Endodermal cell (in vitro differentiated cells): Measurements from ENCODE around the gene GHRL. TPM values are rescaled to one million over a fixed set of nuclear protein-coding genes. Genes with fewer than 3 reads are reported as not detected.

ENCODE experiments used
- DNase-seq: peaks from one replicate; pipeline ENCODE4 v3.0.0-alpha.2; 2017
- H3K27ac ChIP-seq: 2 replicates; pipeline ENCODE4 v1.5.1; 2013; ENCODE audit warnings: mild to moderate bottlenecking, low read depth, low read length, moderate library complexity
- H3K27me3 ChIP-seq: 2 replicates; pipeline ENCODE4 v1.6.1; 2013; ENCODE audit warnings: mild to moderate bottlenecking, low read length, moderate library complexity; ENCODE audit not compliant: insufficient read depth, control insufficient read depth, poor library complexity, severe bottlenecking
- H3K36me3 ChIP-seq: 2 replicates; pipeline ENCODE4 v1.7.0; 2013; ENCODE audit warnings: mild to moderate bottlenecking, low read length, moderate library complexity; ENCODE audit not compliant: control insufficient read depth, insufficient read depth
- H3K4me1 ChIP-seq: one replicate; pipeline ENCODE4 v1.7.0; 2013; ENCODE audit warnings: low read length; ENCODE audit not compliant: control insufficient read depth, insufficient read depth
- H3K4me3 ChIP-seq: 2 replicates; pipeline ENCODE4 v1.5.1; 2013; ENCODE audit warnings: mild to moderate bottlenecking, low read length, moderate library complexity
- H3K9ac ChIP-seq: 2 replicates; pipeline ENCODE4 v1.6.1; 2013; ENCODE audit warnings: mild to moderate bottlenecking, low read length, moderate library complexity; ENCODE audit not compliant: poor library complexity, severe bottlenecking; ENCODE audit errors: extremely low read depth
- H3K9me3 ChIP-seq: 2 replicates; pipeline ENCODE4 v1.6.1; 2013; ENCODE audit warnings: mild to moderate bottlenecking, low read length, moderate library complexity; ENCODE audit not compliant: control insufficient read depth
- H3K27ac Mint-ChIP-seq: 2 replicates; pipeline ENCODE4 v1.8.0; 2020; ENCODE audit warnings: mixed read lengths
- H3K27me3 Mint-ChIP-seq: 2 replicates; pipeline ENCODE4 v1.8.0; 2021; ENCODE audit warnings: mild to moderate bottlenecking, mixed read lengths; ENCODE audit not compliant: insufficient read depth
- H3K36me3 Mint-ChIP-seq: 2 replicates; pipeline ENCODE4 v1.8.0; 2020; ENCODE audit warnings: low read depth, mixed read lengths
- H3K4me1 Mint-ChIP-seq: 2 replicates; pipeline ENCODE4 v1.8.0; 2020; ENCODE audit warnings: mixed read lengths
- H3K4me3 Mint-ChIP-seq: 2 replicates; pipeline ENCODE4 v1.8.0; 2020; ENCODE audit warnings: mild to moderate bottlenecking, moderate library complexity, mixed read lengths
- H3K9me3 Mint-ChIP-seq: 2 replicates; pipeline ENCODE4 v1.8.0; 2020; ENCODE audit warnings: mild to moderate bottlenecking, mixed read lengths
- CTCF ChIP-seq: fragments of 200-600 bp; sonication (generic); conservative IDR thresholded peaks from 2 replicates; pipeline ENCODE4 v1.5.0; 2021; ENCODE audit warnings: antibody characterized with exemption, mild to moderate bottlenecking
- WGBS, 2 experiments: methylation state at CpG; one replicate each; pipeline versions ENCODE4 v1.1.5 to v1.1.7; 2013; ENCODE audit warnings: missing lambda C conversion rate in 2 of 2, mixed read lengths in 1 of 2; ENCODE audit not compliant: insufficient coverage in 1 of 2, insufficient read length in 1 of 2; 5-methylcytosine and 5-hydroxymethylcytosine counted together
- total RNA-seq, 2 donors: library from RNA; stranded (reverse); fragmentation: NEBNext Ultra II Directional in 1 of 2; extraction: Animal tissue kit (Norgen Biotek cat#: 25700) in 1 of 2; gene quantifications; 2 replicates in 1 of 2; 3 replicates in 1 of 2; pipeline ENCODE4 v1.2.1, GENCODE V29; 2021

The GHRL gene
- total RNA-seq, 2 donors from 2014 or later, result not detected

GRCh38 chr3:10338164-10338470, 45.4 kb upstream of the GHRL start:
- no peak for DNase-seq
- peaks cover 14% of the 10 kb centered on the region for H3K4me1 Mint-ChIP-seq
- H3K9me3 ChIP-seq, result no peaks in the 10 kb centered on the region
- no peaks in the 10 kb centered on the region for H3K36me3 ChIP-seq
- H3K4me3 Mint-ChIP-seq, result no peak overlapping the region
- 87 to 92% methylated on average over 14 to 16 of the region's 16 CpGs for WGBS, 2 experiments
- no peaks in the 10 kb centered on the region for H3K36me3 Mint-ChIP-seq
- H3K27me3 Mint-ChIP-seq, result no peaks in the 10 kb centered on the region
- no peaks in the 10 kb centered on the region for H3K9me3 Mint-ChIP-seq
- no peak overlapping the region for H3K9ac ChIP-seq
- H3K27me3 ChIP-seq, result no peaks in the 10 kb centered on the region
- no peak overlapping the region for H3K4me3 ChIP-seq
- peaks cover 8% of the 10 kb centered on the region for H3K4me1 ChIP-seq
- peak overlapping the region; percentile 90 for H3K27ac Mint-ChIP-seq
- no peak overlapping the region for H3K27ac ChIP-seq
- no peak for TF ChIP-seq CTCF

- Histone ChIP-seq H3K36me3 (no peaks in the 10 kb centered on the region), H3K4me1 (peaks cover 8% of the 10 kb centered on the region), H3K9me3 (no peaks in the 10 kb centered on the region), H3K27ac (no peak overlapping the region), H3K9ac (no peak overlapping the region), H3K27me3 (no peaks in the 10 kb centered on the region), H3K4me3 (no peak overlapping the region)
- WGBS, 2 experiments, result 91 to 95% methylated on average over 5 to 18 of the region's 20 CpGs
- peaks cover 14% of the 10 kb centered on the region for H3K4me1 Mint-ChIP-seq
- DNase-seq, result no peak
- H3K27me3 Mint-ChIP-seq, result peaks cover 3% of the 10 kb centered on the region
- no peak overlapping the region for H3K27ac Mint-ChIP-seq
- H3K36me3 Mint-ChIP-seq, result no peaks in the 10 kb centered on the region
- H3K9me3 Mint-ChIP-seq, result no peaks in the 10 kb centered on the region
- no peak overlapping the region for H3K4me3 Mint-ChIP-seq
- TF ChIP-seq CTCF, result no peak
Observed at GRCh38 chr3:10337323-10338163, 44.8 kb upstream of the GHRL start.

GRCh38 chr3:10336761-10337160, 44.0 kb upstream of the GHRL start:
- no peak for TF ChIP-seq CTCF
- Histone ChIP-seq H3K27me3 (no peaks in the 10 kb centered on the region), H3K9ac (no peak overlapping the region), H3K36me3 (no peaks in the 10 kb centered on the region), H3K9me3 (no peaks in the 10 kb centered on the region), H3K4me3 (no peak overlapping the region), H3K27ac (no peak overlapping the region), H3K4me1 (peaks cover 8% of the 10 kb centered on the region)
- Mint-ChIP-seq H3K4me1 (peaks cover 14% of the 10 kb centered on the region), H3K36me3 (no peaks in the 10 kb centered on the region), H3K4me3 (no peak overlapping the region), H3K9me3 (no peaks in the 10 kb centered on the region), H3K27ac (no peak overlapping the region), H3K27me3 (peaks cover 9% of the 10 kb centered on the region)
- no peak for DNase-seq
- 93 to 96% methylated on average over 5 to 11 of the region's 11 CpGs for WGBS, 2 experiments
